GM12891 (cell line): ENCODE data around the gene PTCD1.
"Not testable (repeated sequence)": the region's sequence is repeated elsewhere in the genome, so short reads cannot be mapped to it uniquely, and the experiment has no call there.

Source experiments
- POLR2A ChIP-seq: IDR thresholded peaks from 2 replicates; pipeline ENCODE4 v1.6.1; 2011; ENCODE audit warnings: low read depth, low read length, control low read depth
- POLR2AphosphoS5 ChIP-seq: IDR thresholded peaks from 2 replicates; pipeline ENCODE4 v1.6.1; 2011; ENCODE audit warnings: low read depth, low read length, control low read depth

DNA sequence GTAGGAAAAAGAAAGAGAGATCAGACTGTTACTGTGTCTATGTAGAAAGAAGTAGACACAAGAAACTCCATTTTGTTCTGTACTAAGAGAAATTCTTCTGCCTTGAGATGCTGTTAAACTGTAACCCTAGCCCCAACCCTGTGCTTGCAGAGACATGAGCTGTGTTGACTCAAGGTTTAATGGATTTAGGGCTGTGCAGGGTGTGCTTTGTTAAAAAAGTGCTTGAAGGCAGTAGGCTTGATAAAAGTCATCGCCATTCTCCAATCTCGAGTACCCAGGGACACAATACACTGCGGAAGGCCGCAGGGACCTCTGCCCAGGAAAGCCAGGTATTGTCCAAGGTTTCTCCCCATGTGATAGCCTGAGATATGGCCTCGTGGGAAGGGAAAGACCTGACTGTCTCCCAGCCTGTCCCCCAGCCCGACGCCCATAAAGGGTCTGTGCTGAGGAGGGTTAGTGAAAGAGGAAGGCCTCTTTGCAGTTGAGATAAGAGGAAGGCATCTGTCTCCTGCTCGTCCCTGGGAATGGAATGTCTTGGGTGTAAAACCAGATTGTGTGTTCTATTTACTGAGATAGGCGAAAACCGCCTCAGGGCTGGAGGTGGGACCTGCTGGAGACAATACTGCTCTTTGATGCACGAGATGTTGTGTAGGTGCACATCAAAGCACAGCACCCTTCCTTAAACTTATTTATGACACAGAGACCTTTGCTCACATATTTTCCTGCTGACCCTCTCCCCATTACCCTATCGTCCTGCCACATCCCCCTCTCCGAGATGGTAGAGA is 6.7 kb downstream of the PTCD1 start:
- not testable (repeated sequence) for TF ChIP-seq POLR2AphosphoS5, POLR2A
